AG04449 (cell line): ENCODE measurements around the gene TNRC6A.

Source experiments
- CTCF ChIA-PET: fragments of 350-600 bp; formaldehyde crosslinking; extraction: SDS; loops from one replicate; lab custom pipeline; 2021; ENCODE audit warnings: antibody characterized with exemption; lab: Yijun Ruan, JAX
- POLR2A ChIA-PET: fragments of 400-600, 350-600 bp; formaldehyde crosslinking; extraction: SDS; loops from one replicate; lab custom pipeline; 2020; ENCODE audit warnings: antibody characterized with exemption, inconsistent platforms; lab: Yijun Ruan, JAX
- DNase-seq: peaks from one replicate; pipeline ENCODE4 v3.0.0-alpha.2; 2010; ENCODE audit warnings: low read depth, low spot score
- H3K4me3 ChIP-seq: 2 replicates; pipeline ENCODE4 v1.5.1; 2011; ENCODE audit warnings: low read depth, mild to moderate bottlenecking, control low read depth, low read length
- TF ChIP-seq, protein P1 (sequence below): IDR thresholded peaks from one replicate; pipeline ENCODE4 v1.5.1; 2011; ENCODE audit warnings: mild to moderate bottlenecking, moderate library complexity, low read length, control low read depth, inconsistent platforms; ENCODE audit not compliant: insufficient read depth; ENCODE audit errors: missing control alignments

TNRC6A gene

DNA sequence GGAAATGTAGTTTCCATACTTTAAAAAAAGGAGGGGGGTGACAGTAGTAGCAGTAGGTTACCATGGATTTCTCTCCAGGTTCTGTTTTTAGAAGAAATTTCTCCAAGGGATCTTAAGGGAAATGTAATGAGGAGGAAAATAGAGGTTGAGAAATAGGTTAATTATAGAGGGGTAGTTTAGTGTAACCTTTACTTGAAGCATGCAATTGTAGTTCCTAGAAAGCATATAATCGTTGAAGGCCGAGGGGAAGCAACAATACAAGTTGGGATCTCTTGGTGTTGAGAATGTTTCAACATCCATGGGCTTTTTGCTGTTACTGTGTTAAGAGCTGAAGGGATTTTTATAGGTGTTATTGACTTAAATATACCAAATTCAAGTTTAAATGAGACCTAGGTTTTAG is 25.1 kb downstream of the TNRC6A start:
- no peak for DNase-seq
- H3K4me3 ChIP-seq: no peak overlapping the region
- POLR2A ChIA-PET: no interaction called here
- TF ChIP-seq, protein P1, sequence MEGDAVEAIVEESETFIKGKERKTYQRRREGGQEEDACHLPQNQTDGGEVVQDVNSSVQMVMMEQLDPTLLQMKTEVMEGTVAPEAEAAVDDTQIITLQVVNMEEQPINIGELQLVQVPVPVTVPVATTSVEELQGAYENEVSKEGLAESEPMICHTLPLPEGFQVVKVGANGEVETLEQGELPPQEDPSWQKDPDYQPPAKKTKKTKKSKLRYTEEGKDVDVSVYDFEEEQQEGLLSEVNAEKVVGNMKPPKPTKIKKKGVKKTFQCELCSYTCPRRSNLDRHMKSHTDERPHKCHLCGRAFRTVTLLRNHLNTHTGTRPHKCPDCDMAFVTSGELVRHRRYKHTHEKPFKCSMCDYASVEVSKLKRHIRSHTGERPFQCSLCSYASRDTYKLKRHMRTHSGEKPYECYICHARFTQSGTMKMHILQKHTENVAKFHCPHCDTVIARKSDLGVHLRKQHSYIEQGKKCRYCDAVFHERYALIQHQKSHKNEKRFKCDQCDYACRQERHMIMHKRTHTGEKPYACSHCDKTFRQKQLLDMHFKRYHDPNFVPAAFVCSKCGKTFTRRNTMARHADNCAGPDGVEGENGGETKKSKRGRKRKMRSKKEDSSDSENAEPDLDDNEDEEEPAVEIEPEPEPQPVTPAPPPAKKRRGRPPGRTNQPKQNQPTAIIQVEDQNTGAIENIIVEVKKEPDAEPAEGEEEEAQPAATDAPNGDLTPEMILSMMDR: no peak
- CTCF ChIA-PET: interaction anchor here (1.4 to 1.6 kb wide), 3 partner anchors 8 to 174 kb away, joined by 3 to 4 read pairs (median 4); no protein-coding TSS in a partner anchor

DNA sequence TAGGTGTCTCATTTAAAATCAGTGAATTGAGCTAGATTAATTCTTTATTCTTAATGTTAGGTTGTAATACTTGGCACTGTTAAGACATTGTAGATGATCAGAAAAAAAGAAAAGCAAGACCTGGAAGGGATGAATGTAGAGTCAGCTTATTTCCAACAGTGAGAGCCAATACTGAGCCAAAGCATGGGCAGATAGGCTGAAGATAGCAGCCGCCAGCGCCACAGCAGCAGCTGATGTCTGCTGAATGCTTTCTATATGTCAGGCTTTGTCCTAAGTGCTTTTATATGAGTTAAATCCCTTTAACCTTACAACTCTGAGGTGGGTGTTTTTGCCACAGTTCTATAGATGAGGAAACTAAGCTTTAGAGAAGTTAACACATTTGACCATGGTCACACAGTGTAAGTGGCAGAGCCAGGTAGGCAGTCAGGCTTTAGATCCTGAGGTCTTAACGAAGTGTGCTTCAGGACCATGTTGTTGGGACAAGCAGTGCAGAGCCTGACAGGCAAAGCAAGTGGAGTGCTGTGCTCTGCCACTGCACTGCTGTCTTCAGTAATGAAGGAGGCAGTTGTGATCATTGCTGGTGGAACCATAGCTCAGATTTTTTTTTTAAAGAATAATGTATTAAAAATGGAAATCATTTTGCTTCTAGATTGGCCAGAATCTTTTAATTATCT is 25.9 kb downstream of the TNRC6A start:
- H3K4me3 ChIP-seq: no peak overlapping the region
- DNase-seq: no peak
- TF ChIP-seq, protein P1: no peak
- CTCF ChIA-PET: interaction anchor here (1.4 to 1.6 kb wide), 3 partner anchors 9 to 175 kb away, joined by 3 to 4 read pairs (median 4); no protein-coding TSS in a partner anchor
- POLR2A ChIA-PET: no interaction called here

DNA sequence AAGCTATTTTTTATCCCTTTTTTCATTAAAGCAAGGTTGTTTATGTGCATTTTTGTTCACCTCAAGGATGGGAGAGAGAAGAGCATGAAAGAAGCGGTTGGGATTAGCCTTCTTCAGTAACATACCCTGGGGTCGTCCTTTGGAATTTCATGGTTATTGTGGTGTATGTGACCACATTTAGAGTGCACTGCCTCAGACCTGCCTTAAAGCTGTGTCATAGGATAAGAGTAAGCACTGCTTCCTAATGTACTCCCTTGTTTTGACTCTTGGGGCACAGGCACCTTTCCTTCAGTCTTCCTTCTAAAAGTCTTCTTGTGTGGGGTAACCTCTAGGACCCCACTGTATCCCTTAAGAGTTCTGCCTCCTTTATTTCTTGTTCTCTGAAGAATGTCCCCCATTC is 28.9 kb downstream of the TNRC6A start:
- no peak overlapping the region for H3K4me3 ChIP-seq
- ChIA-PET CTCF (interaction anchor here (0.9 to 1.5 kb wide), 3 partner anchors 8 to 14 kb away, joined by 3 to 5 read pairs (median 4); no protein-coding TSS in a partner anchor), POLR2A (no interaction called here)
- no peak for DNase-seq
- TF ChIP-seq, protein P1: no peak

DNA sequence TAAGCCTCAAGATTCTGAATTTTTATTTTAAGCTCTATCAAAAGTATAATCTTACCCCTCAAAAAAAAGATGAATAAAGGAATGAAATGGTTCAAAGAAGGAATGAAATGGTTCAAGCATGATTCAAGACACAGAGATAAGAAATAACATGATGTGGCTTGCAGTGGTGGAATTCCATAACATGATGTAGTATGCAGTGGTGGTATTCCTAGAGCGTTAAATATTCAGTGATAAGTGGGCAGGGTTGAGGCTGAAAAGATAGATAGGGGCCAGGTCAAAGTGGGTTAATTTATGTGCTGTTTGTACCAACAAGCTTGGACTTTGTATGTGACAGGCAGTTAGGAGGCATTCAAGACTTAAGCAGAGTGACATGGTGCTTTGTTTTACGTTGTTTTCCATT is 29.6 kb downstream of the TNRC6A start:
- DNase-seq: no peak
- TF ChIP-seq, protein P1: no peak
- ChIA-PET CTCF (interaction anchor here (0.7 to 1.5 kb wide), 4 partner anchors 8 to 14 kb away, joined by 3 to 7 read pairs (median 4); no protein-coding TSS in a partner anchor), POLR2A (no interaction called here)
- H3K4me3 ChIP-seq: no peak overlapping the region

DNA sequence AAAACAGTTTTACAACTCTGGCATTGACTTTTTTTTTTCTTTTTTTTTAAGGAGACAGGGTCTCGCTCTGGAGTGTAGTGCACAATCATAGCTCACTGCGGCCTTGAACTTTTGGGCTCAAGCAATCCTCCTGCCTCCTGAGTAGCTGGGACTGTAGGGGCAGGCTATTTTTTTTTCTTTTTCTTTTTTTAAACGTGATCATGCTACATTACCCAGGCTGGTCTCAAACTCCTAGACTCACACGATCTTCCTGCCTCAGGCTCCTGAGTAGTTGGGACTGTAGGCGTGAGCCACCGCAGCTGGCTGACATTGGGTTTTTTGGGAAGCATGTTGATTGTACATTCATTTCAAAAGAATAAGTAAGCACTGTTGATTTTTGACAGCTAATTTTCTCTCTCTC is 32.1 kb downstream of the TNRC6A start:
- no peak for DNase-seq
- TF ChIP-seq, protein P1: no peak
- H3K4me3 ChIP-seq: no peak overlapping the region
- ChIA-PET CTCF (interaction anchor here (1.1 to 2.1 kb wide), 3 partner anchors 11 to 193 kb away, joined by 3 to 7 read pairs (median 6); no protein-coding TSS in a partner anchor), POLR2A (no interaction called here)

DNA sequence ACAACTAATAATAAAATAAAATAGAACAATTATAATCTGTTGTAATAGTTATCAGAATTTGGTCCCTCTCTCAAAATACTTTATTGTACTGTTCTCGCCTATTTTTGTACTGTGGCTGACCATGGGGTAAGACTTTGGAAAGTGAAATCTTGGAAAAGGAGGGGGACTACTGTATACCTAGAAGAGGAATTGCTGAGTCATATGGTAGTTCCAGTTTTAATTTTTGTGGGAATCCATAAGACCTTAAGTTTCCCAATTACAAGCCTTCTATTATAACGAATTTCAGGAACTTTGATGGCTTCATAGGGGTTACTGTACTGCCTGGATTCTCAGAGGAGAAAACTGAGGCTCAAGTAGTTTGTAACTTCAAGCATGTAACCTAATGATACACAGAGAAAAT is 35.5 kb downstream of the TNRC6A start:
- H3K4me3 ChIP-seq: no peak overlapping the region
- ChIA-PET POLR2A (no interaction called here), CTCF (no interaction called here)
- TF ChIP-seq, protein P1: no peak
- no peak for DNase-seq
